Astrocyte of the cerebellum (primary cell): Measurements from ENCODE around the gene STXBP3.

Source experiments
- DNase-seq: peaks from one replicate; pipeline ENCODE4 v3.0.0-alpha.2; 2011; ENCODE audit warnings: low read depth
- H3K4me3 ChIP-seq: 2 replicates; pipeline ENCODE4 v1.5.1; 2011; ENCODE audit warnings: mild to moderate bottlenecking, low read depth, low read length, moderate library complexity
- CTCF ChIP-seq: IDR thresholded peaks from 2 replicates; pipeline ENCODE4 v1.5.1; 2012; ENCODE audit warnings: low read length, low read depth, moderate library complexity, mild to moderate bottlenecking; ENCODE audit errors: missing control alignments
- in situ Hi-C: cut with HindIII; loops from 2 replicates; pipeline ENCODE4 v1.10.0; 2017; ENCODE audit warnings: low sequenced_read_pairs

The STXBP3 gene

GRCh38 chr1:108732398-108732797, 14.1 kb upstream of the STXBP3 start:
- TF ChIP-seq CTCF, result no peak
- H3K4me3 ChIP-seq, result no peak overlapping the region
- in situ Hi-C loops, result no loop called here
- DNase-seq, result no peak

GRCh38 chr1:108734171-108734865, 12.2 kb upstream of the STXBP3 start:
- TF ChIP-seq CTCF, result no peak
- H3K4me3 ChIP-seq, result no peak overlapping the region
- in situ Hi-C loops, result no loop called here
- no peak for DNase-seq

- in situ Hi-C loops, result no loop called here
- H3K4me3 ChIP-seq, result no peak overlapping the region
- no peak for DNase-seq
- TF ChIP-seq CTCF, result no peak
Measured at GRCh38 chr1:108742253-108742652, 4.2 kb upstream of the STXBP3 start.

- H3K4me3 ChIP-seq, result peak overlapping the region; percentile 84
- no peak for TF ChIP-seq CTCF
- in situ Hi-C loops, result no loop called here
Measured at GRCh38 chr1:108745980-108746381, 493 bp upstream of the STXBP3 start.

GRCh38 chr1:108747171-108747850, 837 bp downstream of the STXBP3 start:
- no peak for TF ChIP-seq CTCF
- in situ Hi-C loops, result no loop called here
- DNase-seq, result peak; percentile 64
- peak overlapping the region; percentile 84 for H3K4me3 ChIP-seq

More at GRCh38 chr1:108745980-108746381, 493 bp upstream of the STXBP3 start:
- DNase-seq, result no peak

GRCh38 chr1:108747898-108748297, 1.4 kb downstream of the STXBP3 start:
- no peak for TF ChIP-seq CTCF
- no peak overlapping the region for H3K4me3 ChIP-seq
- DNase-seq, result no peak

More at GRCh38 chr1:108747898-108748297, 1.4 kb downstream of the STXBP3 start:
- in situ Hi-C loops, result no loop called here
